Prostate gland (tissue), 2 donors: ENCODE data around the gene LRIG2.

ENCODE experiments used
- POLR2A ChIP-seq: fragments of 450-650 bp; IDR thresholded peaks from one replicate; pipeline ENCODE4 v1.6.1; 2016; ENCODE audit warnings: antibody characterized with exemption, mild to moderate bottlenecking
- POLR2AphosphoS5 ChIP-seq: sonication (generic); formaldehyde crosslinking; IDR thresholded peaks from one replicate; pipeline ENCODE4 v1.6.1; 2017; ENCODE audit warnings: antibody characterized with exemption
- TF ChIP-seq, protein P1 (sequence below), 4 experiments: fragments of 200-600 bp in 2 of 4; fragments of 450-650 bp in 2 of 4; sonication (generic) in 2 of 4; IDR thresholded peaks; 1 replicate in 3 of 4; 2 replicates in 1 of 4; pipeline ENCODE4 v1.5.1; 2016 to 2019; ENCODE audit warnings: antibody characterized with exemption in 4 of 4, mild to moderate bottlenecking in 2 of 4, moderate library complexity in 2 of 4

DNA sequence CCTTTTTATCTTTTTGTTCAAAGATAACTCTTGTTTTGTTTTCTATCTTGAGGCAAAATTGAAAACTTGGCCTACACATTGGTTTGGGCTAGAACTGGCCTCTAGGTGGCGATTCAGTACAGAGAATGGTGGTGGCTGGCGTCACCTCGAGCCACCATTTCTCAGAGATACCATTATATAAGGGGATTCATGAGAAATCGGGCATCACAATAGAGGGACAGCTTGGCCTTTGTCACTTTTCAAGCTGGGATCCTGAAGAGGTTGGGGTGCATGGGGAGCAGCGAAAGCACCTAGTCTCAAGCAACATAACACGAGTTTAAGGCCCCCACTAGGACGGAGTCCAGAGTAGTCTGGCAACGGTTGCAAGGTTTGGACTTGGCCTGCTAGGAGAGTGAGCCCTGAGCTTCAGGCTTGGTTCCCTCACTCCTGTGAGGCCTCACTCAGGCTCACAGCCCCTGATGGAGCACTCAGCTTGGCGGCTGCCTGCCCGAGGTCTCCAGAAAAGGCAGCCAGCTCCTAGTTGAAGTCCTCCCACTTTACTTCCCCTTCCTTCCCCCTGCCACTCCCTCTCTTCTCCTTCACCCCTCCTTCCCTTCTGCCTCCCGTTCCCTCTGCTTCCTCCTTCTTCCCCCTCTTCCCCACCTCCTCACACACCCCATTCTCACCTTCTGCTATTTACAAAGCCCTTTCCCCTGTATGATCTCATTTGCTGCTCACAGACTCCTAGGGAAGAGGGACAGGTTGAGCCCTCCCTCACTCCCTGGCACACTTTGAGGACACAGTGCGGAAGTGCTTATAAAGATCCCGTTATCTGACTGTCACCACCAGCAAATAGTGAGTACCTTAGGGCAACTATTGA lies 67.8 kb downstream of the LRIG2 start:
- TF ChIP-seq, protein P1, sequence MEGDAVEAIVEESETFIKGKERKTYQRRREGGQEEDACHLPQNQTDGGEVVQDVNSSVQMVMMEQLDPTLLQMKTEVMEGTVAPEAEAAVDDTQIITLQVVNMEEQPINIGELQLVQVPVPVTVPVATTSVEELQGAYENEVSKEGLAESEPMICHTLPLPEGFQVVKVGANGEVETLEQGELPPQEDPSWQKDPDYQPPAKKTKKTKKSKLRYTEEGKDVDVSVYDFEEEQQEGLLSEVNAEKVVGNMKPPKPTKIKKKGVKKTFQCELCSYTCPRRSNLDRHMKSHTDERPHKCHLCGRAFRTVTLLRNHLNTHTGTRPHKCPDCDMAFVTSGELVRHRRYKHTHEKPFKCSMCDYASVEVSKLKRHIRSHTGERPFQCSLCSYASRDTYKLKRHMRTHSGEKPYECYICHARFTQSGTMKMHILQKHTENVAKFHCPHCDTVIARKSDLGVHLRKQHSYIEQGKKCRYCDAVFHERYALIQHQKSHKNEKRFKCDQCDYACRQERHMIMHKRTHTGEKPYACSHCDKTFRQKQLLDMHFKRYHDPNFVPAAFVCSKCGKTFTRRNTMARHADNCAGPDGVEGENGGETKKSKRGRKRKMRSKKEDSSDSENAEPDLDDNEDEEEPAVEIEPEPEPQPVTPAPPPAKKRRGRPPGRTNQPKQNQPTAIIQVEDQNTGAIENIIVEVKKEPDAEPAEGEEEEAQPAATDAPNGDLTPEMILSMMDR (IDR thresholded peaks at IDR 0.05), result peak; percentile 46 to 89 (median 82)
- peak; percentile 64 for TF ChIP-seq POLR2AphosphoS5
- TF ChIP-seq POLR2A, result no peak
